Measurements from ENCODE around the gene CENPVL3.

CENPVL3 gene

GRCh38 chrX:51608126-51608525 is 10.6 kb downstream of the CENPVL3 start:
- peak; percentile 49 for DNase-seq (ENCODE audit: low read depth)
- no peak overlapping the region for H3K4me3 ChIP-seq (ENCODE audit: low read depth, low read length)
- TF ChIP-seq CTCF (conservative IDR thresholded peaks at IDR 0.05; ENCODE audit: low read depth, low read length), result no peak

DNA sequence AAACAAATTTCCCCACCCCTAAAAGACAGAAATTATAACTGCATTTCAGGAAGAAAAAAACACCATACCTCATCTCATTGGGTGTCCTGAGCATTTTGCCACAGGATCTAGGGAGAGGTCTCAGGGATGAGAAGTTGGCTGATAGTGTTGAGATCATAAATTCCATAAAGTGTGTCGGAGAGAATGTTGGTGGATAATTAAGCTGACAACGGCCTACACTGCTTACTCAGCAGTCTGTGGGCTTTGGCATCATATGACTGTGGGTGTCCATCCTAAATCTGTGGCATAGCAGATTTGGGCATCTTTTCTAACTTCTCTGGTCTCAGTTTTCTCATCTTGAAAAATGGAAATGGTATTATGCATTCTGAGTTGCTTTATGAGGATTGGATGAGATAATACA is 12.3 kb downstream of the CENPVL3 start:
- no peak overlapping the region for H3K4me3 ChIP-seq (ENCODE audit: low read depth, low read length)
- no peak for TF ChIP-seq CTCF (conservative IDR thresholded peaks at IDR 0.05; ENCODE audit: low read depth, low read length)
- DNase-seq (ENCODE audit: low read depth), result no peak

DNA sequence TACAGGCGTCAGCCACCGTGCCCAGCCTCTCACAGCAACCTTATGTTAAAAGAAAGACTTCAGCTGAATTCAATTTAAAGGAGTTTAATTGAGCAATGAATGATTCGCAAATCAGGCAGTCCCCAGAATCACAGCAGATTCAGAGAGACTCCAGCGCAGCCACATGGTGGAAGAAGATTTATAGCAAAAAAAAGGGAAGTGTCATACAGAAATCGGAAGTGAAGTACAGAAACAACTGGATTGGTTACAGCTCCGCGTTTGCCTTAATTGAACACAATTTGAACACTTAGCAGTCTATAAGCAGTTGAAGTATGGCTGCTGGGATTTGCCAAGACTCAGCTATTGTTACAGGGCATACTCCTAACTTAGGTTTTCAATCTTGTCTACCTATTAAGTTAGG is 19.8 kb downstream of the CENPVL3 start:
- TF ChIP-seq CTCF (conservative IDR thresholded peaks at IDR 0.05; ENCODE audit: low read depth, low read length), result no peak
- no peak overlapping the region for H3K4me3 ChIP-seq (ENCODE audit: low read depth, low read length)
- no peak for DNase-seq (ENCODE audit: low read depth)

DNA sequence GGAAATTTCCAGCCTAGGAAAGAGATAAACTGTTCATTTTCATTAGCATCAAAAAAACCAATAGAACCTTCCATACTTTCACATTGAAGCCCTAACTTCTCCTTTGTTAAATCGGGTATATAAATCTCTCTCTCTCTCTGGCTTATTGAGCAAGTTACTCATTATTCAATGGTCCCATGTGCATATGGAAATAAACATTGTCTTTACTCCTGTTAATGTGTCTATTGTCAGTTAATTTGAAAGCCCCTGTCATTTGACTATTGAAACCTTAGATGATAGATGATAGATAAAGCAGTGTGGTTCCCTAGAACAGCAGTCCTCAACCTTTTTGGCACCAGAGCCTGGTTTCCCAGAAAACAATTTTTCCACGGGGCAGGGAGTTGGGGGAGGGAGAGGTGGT is 46.8 kb downstream of the CENPVL3 start:
- H3K4me3 ChIP-seq (ENCODE audit: low read depth, low read length), result no peak overlapping the region
- no peak for DNase-seq (ENCODE audit: low read depth)
- no peak for TF ChIP-seq CTCF (conservative IDR thresholded peaks at IDR 0.05; ENCODE audit: low read depth, low read length)

DNA sequence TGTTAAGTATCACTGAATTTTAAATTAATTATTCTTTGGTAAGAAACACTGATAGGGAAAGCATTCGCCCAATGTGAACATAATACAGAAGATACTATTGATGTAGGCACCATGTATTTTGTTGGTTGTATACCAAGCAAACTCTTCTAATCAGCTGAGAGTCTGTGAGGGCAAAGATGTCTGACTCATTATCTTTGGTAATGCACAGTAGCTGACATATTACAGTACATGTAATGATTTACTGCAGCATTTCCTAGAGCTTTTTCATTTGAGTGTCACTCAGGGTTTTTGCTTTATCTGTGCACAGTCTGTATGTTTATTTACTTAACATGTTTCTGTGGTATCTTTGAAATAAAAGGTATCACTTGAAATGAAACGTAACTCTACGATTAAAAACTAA is 49.2 kb downstream of the CENPVL3 start:
- TF ChIP-seq CTCF (conservative IDR thresholded peaks at IDR 0.05; ENCODE audit: low read depth, low read length), result no peak
- DNase-seq (ENCODE audit: low read depth), result peak; percentile 2
- no peak overlapping the region for H3K4me3 ChIP-seq (ENCODE audit: low read depth, low read length)

- peak; percentile 35 for DNase-seq (ENCODE audit: low read depth)
- no peak overlapping the region for H3K4me3 ChIP-seq (ENCODE audit: low read depth, low read length)
- no peak for TF ChIP-seq CTCF (conservative IDR thresholded peaks at IDR 0.05; ENCODE audit: low read depth, low read length)
Observed at GRCh38 chrX:51568586-51568985, 50.1 kb downstream of the CENPVL3 start.
